ENCODE measurements around the gene PDE6D. TPM values are rescaled to one million over a fixed set of nuclear protein-coding genes. Genes with fewer than 3 reads are reported as not detected.

Gene PDE6D
- total and polyA plus RNA-seq, 2 of the 13 experiments (the other 11 are each of a cell fraction or from before 2014, with no cell fraction given), result 14.1 to 23.2 TPM

DNA sequence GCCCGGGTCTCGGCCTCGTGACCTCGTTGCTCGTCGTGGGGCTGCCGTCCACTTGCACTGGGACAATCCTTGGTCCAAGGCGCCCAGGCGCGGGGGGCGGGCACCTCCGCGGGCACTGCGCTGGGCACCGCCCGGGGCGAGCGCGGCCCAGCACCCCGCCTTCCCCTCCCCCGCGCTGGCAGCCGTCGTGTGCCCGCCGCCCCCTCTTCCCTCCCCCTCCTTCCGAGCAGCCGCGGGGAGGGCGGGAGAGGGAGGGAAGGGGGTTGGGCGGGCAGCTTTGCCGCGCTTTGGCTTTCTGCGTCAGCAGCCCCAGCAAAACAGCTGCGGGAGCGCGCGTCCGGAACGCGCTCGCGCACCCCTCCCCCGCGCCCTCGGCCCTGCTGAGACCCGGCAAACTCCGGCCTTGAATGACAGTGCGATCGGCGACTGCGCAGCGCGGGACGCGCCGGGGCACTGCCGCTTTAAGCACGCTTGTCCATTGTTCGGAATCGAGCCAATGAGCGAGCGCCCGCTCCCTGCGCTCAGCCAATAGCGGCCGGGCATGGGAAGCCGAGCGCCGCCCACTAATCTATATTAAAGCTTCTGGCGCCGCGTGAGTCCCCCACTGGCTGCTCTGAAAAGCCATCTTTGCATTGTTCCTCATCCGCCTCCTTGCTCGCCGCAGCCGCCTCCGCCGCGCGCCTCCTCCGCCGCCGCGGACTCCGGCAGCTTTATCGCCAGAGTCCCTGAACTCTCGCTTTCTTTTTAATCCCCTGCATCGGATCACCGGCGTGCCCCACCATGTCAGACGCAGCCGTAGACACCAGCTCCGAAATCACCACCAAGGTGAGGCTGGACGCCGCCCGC, 72.9 kb downstream of the PDE6D start, which contains the start of gene PTMA (continued):
- TF ChIP-seq PRPF4 (IDR thresholded peaks at IDR 0.05; ENCODE audit: low read depth, low read length, poor library complexity, severe bottlenecking), result no peak
- peak; percentile 86 for TF ChIP-seq KAT8 (CRISPR knock-in tag; IDR thresholded peaks at IDR 0.05)
- TF ChIP-seq, protein P1, sequence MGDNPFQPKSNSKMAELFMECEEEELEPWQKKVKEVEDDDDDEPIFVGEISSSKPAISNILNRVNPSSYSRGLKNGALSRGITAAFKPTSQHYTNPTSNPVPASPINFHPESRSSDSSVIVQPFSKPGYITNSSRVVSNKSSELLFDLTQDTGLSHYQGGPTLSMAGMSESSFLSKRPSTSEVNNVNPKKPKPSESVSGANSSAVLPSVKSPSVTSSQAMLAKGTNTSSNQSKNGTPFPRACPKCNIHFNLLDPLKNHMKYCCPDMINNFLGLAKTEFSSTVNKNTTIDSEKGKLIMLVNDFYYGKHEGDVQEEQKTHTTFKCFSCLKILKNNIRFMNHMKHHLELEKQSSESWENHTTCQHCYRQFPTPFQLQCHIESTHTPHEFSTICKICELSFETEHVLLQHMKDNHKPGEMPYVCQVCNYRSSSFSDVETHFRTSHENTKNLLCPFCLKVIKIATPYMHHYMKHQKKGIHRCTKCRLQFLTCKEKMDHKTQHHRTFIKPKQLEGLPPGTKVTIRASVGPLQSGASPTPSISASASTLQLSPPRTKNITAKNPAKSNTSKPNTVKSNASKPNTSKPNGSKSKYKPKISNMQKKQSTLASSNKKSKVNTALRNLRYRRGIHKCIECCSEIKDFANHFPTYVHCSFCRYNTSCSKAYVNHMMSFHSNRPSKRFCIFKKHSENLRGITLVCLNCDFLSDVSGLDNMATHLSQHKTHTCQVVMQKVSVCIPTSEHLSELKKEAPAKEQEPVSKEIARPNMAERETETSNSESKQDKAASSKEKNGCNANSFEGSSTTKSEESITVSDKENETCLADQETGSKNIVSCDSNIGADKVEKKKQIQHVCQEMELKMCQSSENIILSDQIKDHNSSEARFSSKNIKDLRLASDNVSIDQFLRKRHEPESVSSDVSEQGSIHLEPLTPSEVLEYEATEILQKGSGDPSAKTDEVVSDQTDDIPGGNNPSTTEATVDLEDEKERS (CRISPR knock-in tag; IDR thresholded peaks at IDR 0.05), result no peak
- TF ChIP-seq ZNF3 (CRISPR knock-in tag; IDR thresholded peaks at IDR 0.05), result no peak
- TF ChIP-seq, protein P2, sequence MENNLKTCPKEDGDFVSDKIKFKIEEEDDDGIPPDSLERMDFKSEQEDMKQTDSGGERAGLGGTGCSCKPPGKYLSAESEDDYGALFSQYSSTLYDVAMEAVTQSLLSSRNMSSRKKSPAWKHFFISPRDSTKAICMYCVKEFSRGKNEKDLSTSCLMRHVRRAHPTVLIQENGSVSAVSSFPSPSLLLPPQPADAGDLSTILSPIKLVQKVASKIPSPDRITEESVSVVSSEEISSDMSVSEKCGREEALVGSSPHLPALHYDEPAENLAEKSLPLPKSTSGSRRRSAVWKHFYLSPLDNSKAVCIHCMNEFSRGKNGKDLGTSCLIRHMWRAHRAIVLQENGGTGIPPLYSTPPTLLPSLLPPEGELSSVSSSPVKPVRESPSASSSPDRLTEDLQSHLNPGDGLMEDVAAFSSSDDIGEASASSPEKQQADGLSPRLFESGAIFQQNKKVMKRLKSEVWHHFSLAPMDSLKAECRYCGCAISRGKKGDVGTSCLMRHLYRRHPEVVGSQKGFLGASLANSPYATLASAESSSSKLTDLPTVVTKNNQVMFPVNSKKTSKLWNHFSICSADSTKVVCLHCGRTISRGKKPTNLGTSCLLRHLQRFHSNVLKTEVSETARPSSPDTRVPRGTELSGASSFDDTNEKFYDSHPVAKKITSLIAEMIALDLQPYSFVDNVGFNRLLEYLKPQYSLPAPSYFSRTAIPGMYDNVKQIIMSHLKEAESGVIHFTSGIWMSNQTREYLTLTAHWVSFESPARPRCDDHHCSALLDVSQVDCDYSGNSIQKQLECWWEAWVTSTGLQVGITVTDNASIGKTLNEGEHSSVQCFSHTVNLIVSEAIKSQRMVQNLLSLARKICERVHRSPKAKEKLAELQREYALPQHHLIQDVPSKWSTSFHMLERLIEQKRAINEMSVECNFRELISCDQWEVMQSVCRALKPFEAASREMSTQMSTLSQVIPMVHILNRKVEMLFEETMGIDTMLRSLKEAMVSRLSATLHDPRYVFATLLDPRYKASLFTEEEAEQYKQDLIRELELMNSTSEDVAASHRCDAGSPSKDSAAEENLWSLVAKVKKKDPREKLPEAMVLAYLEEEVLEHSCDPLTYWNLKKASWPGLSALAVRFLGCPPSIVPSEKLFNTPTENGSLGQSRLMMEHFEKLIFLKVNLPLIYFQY (CRISPR knock-in tag; IDR thresholded peaks at IDR 0.05; ENCODE audit: borderline replicate concordance), result no peak
- TF ChIP-seq HOXA5 (CRISPR knock-in tag; IDR thresholded peaks at IDR 0.05), result peak; percentile 94
- no peak for TF ChIP-seq CCAR2 (optimal IDR thresholded peaks at IDR 0.05; ENCODE audit: low read depth, low read length)
- TF ChIP-seq KLF15 (CRISPR knock-in tag; IDR thresholded peaks at IDR 0.05; ENCODE audit: borderline replicate concordance), result no peak; the same call in none of the 2 replicates
- peak; percentile 56 for TF ChIP-seq HOXD1 (CRISPR knock-in tag; IDR thresholded peaks at IDR 0.05)
- TF ChIP-seq ZBTB3 (CRISPR knock-in tag; IDR thresholded peaks at IDR 0.05; ENCODE audit: borderline replicate concordance, low read depth), result no peak
- TF ChIP-seq NFIC (IDR thresholded peaks at IDR 0.05; ENCODE audit: low read length), result no peak
- TF ChIP-seq ZUFSP (CRISPR knock-in tag; IDR thresholded peaks at IDR 0.05; ENCODE audit: borderline replicate concordance), result no peak
- no peak for TF ChIP-seq FUBP1 (CRISPR knock-in tag; IDR thresholded peaks at IDR 0.05; ENCODE audit: borderline replicate concordance)
- peak; percentile 87 for TF ChIP-seq RBM39 (IDR thresholded peaks at IDR 0.05; ENCODE audit: low read depth, low read length, poor library complexity, severe bottlenecking)
- TF ChIP-seq HMGA1 (CRISPR knock-in tag; conservative IDR thresholded peaks at IDR 0.05), result no peak
- 0 out of 2 replicates have a peak, but pooled peaks have one; percentile 87 for TF ChIP-seq ZSCAN20 (CRISPR knock-in tag; IDR thresholded peaks at IDR 0.05; ENCODE audit: borderline replicate concordance)
- peak; percentile 71 for TF ChIP-seq MED8 (CRISPR knock-in tag; IDR thresholded peaks at IDR 0.05; ENCODE audit: insufficient replicate concordance)
